Natural killer cell (primary cell): ENCODE results near the gene DCXR. TPM values are rescaled to one million over a fixed set of nuclear protein-coding genes. Genes with fewer than 3 reads are reported as not detected.

ENCODE experiments used
- ATAC-seq, 3 donors: fragments of 150-1000 bp in 2 of 3; fragments of 200-7000 bp in 1 of 3; cut with Tn5 transposase; 1 replicate in 1 of 3; 2 replicates in 2 of 3; pipeline ENCODE4 v1.10.0; 2021; ENCODE audit warnings: mild to moderate bottlenecking in 2 of 3, moderate library complexity in 2 of 3
- DNase-seq, 2 donors: peaks; one replicate each; pipeline versions ENCODE4 v3.0.0 to v3.0.0-alpha.2; 2013 to 2021; ENCODE audit warnings: mixed read lengths in 1 of 2
- H3K27ac ChIP-seq: one replicate; pipeline ENCODE4 v1.5.1; 2013; ENCODE audit warnings: mild to moderate bottlenecking, low read length
- H3K27me3 ChIP-seq: one replicate; pipeline ENCODE4 v1.6.1; 2013; ENCODE audit warnings: low read length; ENCODE audit not compliant: control insufficient read depth, insufficient read depth
- H3K36me3 ChIP-seq: one replicate; pipeline ENCODE4 v1.6.1; 2013; ENCODE audit warnings: low read length; ENCODE audit not compliant: control insufficient read depth, insufficient read depth
- H3K4me1 ChIP-seq: one replicate; pipeline ENCODE4 v1.6.1; 2013; ENCODE audit warnings: low read length; ENCODE audit not compliant: control insufficient read depth, insufficient read depth
- H3K4me3 ChIP-seq: one replicate; pipeline ENCODE4 v1.5.1; 2013; ENCODE audit warnings: low read length
- H3K9me3 ChIP-seq: one replicate; pipeline ENCODE4 v1.6.1; 2013; ENCODE audit warnings: low read length; ENCODE audit not compliant: control insufficient read depth, insufficient read depth
- H3K27ac Mint-ChIP-seq, 2 donors: one replicate each; pipeline ENCODE4 v1.8.0; 2022; ENCODE audit warnings: mild to moderate bottlenecking in 2 of 2, mixed read lengths in 2 of 2, moderate library complexity in 1 of 2
- H3K27me3 Mint-ChIP-seq, 2 donors: one replicate each; pipeline ENCODE4 v1.8.0; 2022; ENCODE audit warnings: low read depth in 2 of 2, mixed read lengths in 2 of 2
- H3K36me3 Mint-ChIP-seq: one replicate; pipeline ENCODE4 v1.8.0; 2022; ENCODE audit warnings: mixed read lengths
- H3K4me1 Mint-ChIP-seq, 2 donors: one replicate each; pipeline ENCODE4 v1.8.0; 2022; ENCODE audit warnings: mixed read lengths in 2 of 2
- H3K4me3 Mint-ChIP-seq: one replicate; pipeline ENCODE4 v1.8.0; 2022; ENCODE audit warnings: mild to moderate bottlenecking, moderate library complexity, mixed read lengths
- H3K9me3 Mint-ChIP-seq, 2 donors: one replicate each; pipeline ENCODE4 v1.8.0; 2022; ENCODE audit warnings: mixed read lengths in 2 of 2
- WGBS: methylation state at CpG from one replicate; pipeline ENCODE4 v1.1.7; 2013; ENCODE audit warnings: missing lambda C conversion rate; ENCODE audit not compliant: insufficient coverage; 5-methylcytosine and 5-hydroxymethylcytosine counted together
- intact Hi-C: fragments of 100-400 bp; cut with micrococcal nuclease; formaldehyde crosslinking; loops from one replicate; pipeline ENCODE4 v1.14.2; 2022
- total RNA-seq, 4 donors: library from RNA; stranded (reverse); fragments of 120-200 nt in 1 of 4; gene quantifications; one replicate each; pipeline versions ENCODE4 v1.2.3 to v1.2.4, GENCODE V29; 2013 to 2022
- TF ChIP-seq, protein P1 (sequence below): fragments of 200-600 bp; IDR thresholded peaks from one replicate; pipeline ENCODE4 v1.8.0; 2022; ENCODE audit warnings: antibody characterized with exemption

Gene DCXR
- total RNA-seq, 3 donors from 2014 or later (not counting 1 experiment from before 2014, with no cell fraction given), result 93.9 to 171 (median 145) TPM

DNA sequence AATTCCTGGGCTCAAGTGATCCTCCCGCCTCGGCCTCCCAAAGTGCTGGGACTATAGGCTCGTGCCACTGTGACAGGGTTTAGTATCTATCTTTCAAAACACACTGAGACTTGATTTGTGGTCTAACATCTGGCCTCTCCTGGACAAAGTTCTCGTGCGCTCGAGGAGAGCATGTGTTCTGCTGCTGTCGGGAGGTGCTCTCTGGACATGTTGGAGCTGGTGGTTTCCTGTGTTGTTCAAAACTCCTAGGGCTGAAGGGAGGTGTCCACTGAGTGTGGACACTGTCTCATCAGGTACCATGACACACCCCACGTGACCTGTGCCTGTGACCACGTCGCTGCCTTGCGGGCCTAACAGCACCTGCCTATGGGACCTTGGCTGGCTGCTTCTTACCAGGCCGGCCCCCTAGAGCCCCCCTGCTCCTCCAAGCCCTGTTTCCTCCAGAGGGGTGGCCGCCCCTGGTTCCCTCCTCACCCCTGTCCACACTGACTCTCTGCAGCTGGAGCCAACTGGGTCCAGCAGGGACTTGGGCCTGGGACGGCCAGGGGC lies 8.5 kb upstream of the DCXR start:
- no peak overlapping the region for H3K27ac ChIP-seq
- whole genome bisulfite sequencing, result 91% methylated on average over 14 of the region's 14 CpGs
- no peaks in the 10 kb centered on the region for H3K9me3 Mint-ChIP-seq
- TF ChIP-seq, protein P1, sequence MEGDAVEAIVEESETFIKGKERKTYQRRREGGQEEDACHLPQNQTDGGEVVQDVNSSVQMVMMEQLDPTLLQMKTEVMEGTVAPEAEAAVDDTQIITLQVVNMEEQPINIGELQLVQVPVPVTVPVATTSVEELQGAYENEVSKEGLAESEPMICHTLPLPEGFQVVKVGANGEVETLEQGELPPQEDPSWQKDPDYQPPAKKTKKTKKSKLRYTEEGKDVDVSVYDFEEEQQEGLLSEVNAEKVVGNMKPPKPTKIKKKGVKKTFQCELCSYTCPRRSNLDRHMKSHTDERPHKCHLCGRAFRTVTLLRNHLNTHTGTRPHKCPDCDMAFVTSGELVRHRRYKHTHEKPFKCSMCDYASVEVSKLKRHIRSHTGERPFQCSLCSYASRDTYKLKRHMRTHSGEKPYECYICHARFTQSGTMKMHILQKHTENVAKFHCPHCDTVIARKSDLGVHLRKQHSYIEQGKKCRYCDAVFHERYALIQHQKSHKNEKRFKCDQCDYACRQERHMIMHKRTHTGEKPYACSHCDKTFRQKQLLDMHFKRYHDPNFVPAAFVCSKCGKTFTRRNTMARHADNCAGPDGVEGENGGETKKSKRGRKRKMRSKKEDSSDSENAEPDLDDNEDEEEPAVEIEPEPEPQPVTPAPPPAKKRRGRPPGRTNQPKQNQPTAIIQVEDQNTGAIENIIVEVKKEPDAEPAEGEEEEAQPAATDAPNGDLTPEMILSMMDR, result no peak
- DNase-seq (no peak), ATAC-seq (no peak)
- H3K4me1 Mint-ChIP-seq, result peaks cover 0 to 10% of the 10 kb centered on the region in 2 donors
- no peak overlapping the region for H3K4me3 ChIP-seq
- H3K27ac Mint-ChIP-seq, result no peak overlapping the region
- H3K36me3 Mint-ChIP-seq, result no peaks in the 10 kb centered on the region
- peaks cover 9% of the 10 kb centered on the region for H3K4me1 ChIP-seq
- intact Hi-C loops, result no loop called here
- no peaks in the 10 kb centered on the region for H3K9me3 ChIP-seq
- no peaks in the 10 kb centered on the region for H3K27me3 ChIP-seq
- no peaks in the 10 kb centered on the region for H3K36me3 ChIP-seq
- H3K27me3 Mint-ChIP-seq, result no peaks in the 10 kb centered on the region
- H3K4me3 Mint-ChIP-seq, result no peak overlapping the region

DNA sequence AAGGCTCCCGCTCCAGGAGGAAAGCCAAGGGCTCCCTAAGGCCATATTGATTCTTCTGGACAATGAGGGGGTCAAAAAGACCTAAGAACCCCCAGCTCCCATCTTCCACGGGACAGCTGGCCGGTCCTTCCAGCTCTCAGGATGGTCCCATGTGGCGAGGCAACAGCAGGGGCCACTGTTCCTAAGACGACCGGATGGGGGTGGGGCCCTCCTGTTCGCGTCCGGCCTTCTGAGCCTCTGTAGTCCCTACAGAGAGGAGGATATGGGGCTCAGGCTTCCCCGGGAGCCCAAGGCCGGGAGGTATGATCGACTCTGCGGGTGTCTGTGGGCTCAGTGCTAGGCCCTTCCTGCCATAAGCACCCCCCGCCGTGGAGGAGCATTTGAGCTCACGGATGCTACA lies 6.0 kb upstream of the DCXR start:
- intact Hi-C loops, result no loop called here
- Mint-ChIP-seq H3K9me3 (no peaks in the 10 kb centered on the region), H3K4me1 (no peaks in the 10 kb centered on the region), H3K27me3 (no peaks in the 10 kb centered on the region), H3K4me3 (no peak overlapping the region), H3K36me3 (no peaks in the 10 kb centered on the region), H3K27ac (no peak overlapping the region)
- Histone ChIP-seq H3K4me3 (no peak overlapping the region), H3K9me3 (no peaks in the 10 kb centered on the region), H3K4me1 (no peaks in the 10 kb centered on the region), H3K27ac (no peak overlapping the region), H3K36me3 (no peaks in the 10 kb centered on the region), H3K27me3 (no peaks in the 10 kb centered on the region)
- ATAC-seq (no peak), DNase-seq (no peak)
- WGBS, result 88% methylated on average over 16 of the region's 16 CpGs
- TF ChIP-seq, protein P1, result no peak

GRCh38 chr17:82042649-82043048 lies 5.2 kb upstream of the DCXR start:
- Mint-ChIP-seq H3K36me3 (no peaks in the 10 kb centered on the region), H3K4me3 (no peak overlapping the region), H3K9me3 (no peaks in the 10 kb centered on the region), H3K4me1 (peaks cover 5% of the 10 kb centered on the region in 2 donors), H3K27ac (no peak overlapping the region), H3K27me3 (no peaks in the 10 kb centered on the region)
- WGBS, result 86% methylated on average over 9 of the region's 9 CpGs
- ATAC-seq, result no peak
- Histone ChIP-seq H3K27ac (no peak overlapping the region), H3K4me1 (peaks cover 6% of the 10 kb centered on the region), H3K4me3 (no peak overlapping the region), H3K9me3 (no peaks in the 10 kb centered on the region), H3K36me3 (no peaks in the 10 kb centered on the region), H3K27me3 (no peaks in the 10 kb centered on the region)
- TF ChIP-seq, protein P1, result no peak
- no peak for DNase-seq
- intact Hi-C loops, result no loop called here
